ENCODE measurements around the gene FAM47E.
"Not testable (repeated sequence)": the region's sequence is repeated elsewhere in the genome, so short reads cannot be mapped to it uniquely, and the experiment has no call there.

FAM47E gene

GRCh38 chr4:76226418-76226817 is 25.1 kb upstream of the FAM47E start:
- DNase-seq, result no peak

GRCh38 chr4:76232681-76233080 is 18.8 kb upstream of the FAM47E start:
- no peak for DNase-seq

- no peak for DNase-seq
Observed at GRCh38 chr4:76233083-76233482, 18.4 kb upstream of the FAM47E start.

GRCh38 chr4:76233529-76233928 is 18.0 kb upstream of the FAM47E start:
- DNase-seq, result no peak

- no peak for DNase-seq
Observed at GRCh38 chr4:76233967-76234678, 17.4 kb upstream of the FAM47E start.

GRCh38 chr4:76234679-76235044 is 16.9 kb upstream of the FAM47E start:
- no peak for DNase-seq

- DNase-seq, result no peak
Observed at GRCh38 chr4:76235407-76235806, 16.1 kb upstream of the FAM47E start.

- DNase-seq, result no peak
Observed at GRCh38 chr4:76235915-76236314, 15.6 kb upstream of the FAM47E start.

GRCh38 chr4:76238236-76238635 is 13.3 kb upstream of the FAM47E start:
- no peak for DNase-seq

- DNase-seq, result no peak
Observed at GRCh38 chr4:76238701-76239100, 12.8 kb upstream of the FAM47E start.

- DNase-seq, result no peak
Observed at GRCh38 chr4:76240236-76240635, 11.3 kb upstream of the FAM47E start.

GRCh38 chr4:76243877-76244276 is 7.6 kb upstream of the FAM47E start:
- DNase-seq, result not testable (repeated sequence)

- DNase-seq, result peak; percentile 3
Observed at GRCh38 chr4:76246025-76246424, 5.5 kb upstream of the FAM47E start.

GRCh38 chr4:76246852-76247251 is 4.7 kb upstream of the FAM47E start:
- no peak for DNase-seq

- peak; percentile 43 for DNase-seq
Observed at GRCh38 chr4:76250962-76251361, 559 bp upstream of the FAM47E start.

GRCh38 chr4:76252271-76252653 is 741 bp downstream of the FAM47E start:
- DNase-seq, result no peak

- DNase-seq, result no peak
Observed at GRCh38 chr4:76253511-76253910, 2.0 kb downstream of the FAM47E start.

GRCh38 chr4:76256032-76256431 is 4.5 kb downstream of the FAM47E start:
- no peak for DNase-seq

- DNase-seq, result no peak
Observed at GRCh38 chr4:76256968-76257367, 5.4 kb downstream of the FAM47E start.

- no peak for DNase-seq
Observed at GRCh38 chr4:76257824-76258223, 6.3 kb downstream of the FAM47E start.

GRCh38 chr4:76260571-76260970 is 9.1 kb downstream of the FAM47E start:
- DNase-seq, result no peak

- no peak for DNase-seq
Observed at GRCh38 chr4:76265631-76266218, 14.2 kb downstream of the FAM47E start.

- DNase-seq, result no peak
Observed at GRCh38 chr4:76266627-76267026, 15.1 kb downstream of the FAM47E start.

- no peak for DNase-seq
Observed at GRCh38 chr4:76267811-76268210, 16.3 kb downstream of the FAM47E start.
